Neural progenitor cell (in vitro differentiated cells): ENCODE results near the gene KCNAB1. TPM values are rescaled to one million over a fixed set of nuclear protein-coding genes. Genes with fewer than 3 reads are reported as not detected.

Experiments
- DNase-seq: peaks from one replicate; pipeline ENCODE4 v3.0.0-alpha.2; 2016; ENCODE audit warnings: low spot score
- H2AFZ ChIP-seq: fragments of 200-600 bp; sonication (generic); replicated peaks from 2 replicates; pipeline ENCODE4 v1.6.1; 2016; ENCODE audit warnings: antibody characterized with exemption
- H3F3A ChIP-seq: fragments of 200-600 bp; sonication (generic); 2 replicates; pipeline ENCODE4 v1.6.1; 2016; ENCODE audit warnings: antibody characterized with exemption, low read depth
- H3K27ac ChIP-seq: fragments of 200-600 bp; sonication (generic); 2 replicates; pipeline ENCODE4 v1.5.1; 2016; ENCODE audit warnings: mild to moderate bottlenecking
- H3K27me3 ChIP-seq: fragments of 200-600 bp; sonication (generic); 2 replicates; pipeline ENCODE4 v1.6.1; 2016; ENCODE audit warnings: mild to moderate bottlenecking, moderate library complexity
- H3K36me3 ChIP-seq: fragments of 200-600 bp; sonication (generic); 2 replicates; pipeline ENCODE4 v1.5.1; 2016
- H3K4me1 ChIP-seq: fragments of 200-600 bp; sonication (generic); 2 replicates; pipeline ENCODE4 v1.6.1; 2016; ENCODE audit warnings: mixed run types
- H3K4me2 ChIP-seq: fragments of 200-600 bp; sonication (generic); 2 replicates; pipeline ENCODE4 v1.6.1; 2016
- H3K4me3 ChIP-seq: fragments of 200-600 bp; sonication (generic); 2 replicates; pipeline ENCODE4 v1.5.1; 2016
- H3K79me2 ChIP-seq: fragments of 200-600 bp; sonication (generic); 2 replicates; pipeline ENCODE4 v1.6.1; 2016; ENCODE audit warnings: low read depth
- H3K9ac ChIP-seq: fragments of 200-600 bp; sonication (generic); 2 replicates; pipeline ENCODE4 v1.6.1; 2016
- H3K9me3 ChIP-seq: fragments of 200-600 bp; sonication (generic); 2 replicates; pipeline ENCODE4 v1.5.1; 2016; ENCODE audit warnings: low read depth
- H4K20me1 ChIP-seq: fragments of 200-600 bp; sonication (generic); 2 replicates; pipeline ENCODE4 v1.6.1; 2016; ENCODE audit warnings: low read depth
- H3K27ac Mint-ChIP-seq: 3 replicates; pipeline ENCODE4 v1.8.0; 2021; ENCODE audit warnings: mixed read lengths
- H3K27me3 Mint-ChIP-seq: 2 replicates; pipeline ENCODE4 v1.8.0; 2022; ENCODE audit warnings: low read depth, mild to moderate bottlenecking, inconsistent platforms, moderate library complexity, mixed read lengths; ENCODE audit not compliant: insufficient read depth
- H3K36me3 Mint-ChIP-seq: 3 replicates; pipeline ENCODE4 v1.8.0; 2021; ENCODE audit warnings: mixed read lengths
- H3K4me1 Mint-ChIP-seq: 3 replicates; pipeline ENCODE4 v1.8.0; 2021; ENCODE audit warnings: mixed read lengths
- H3K4me3 Mint-ChIP-seq: 3 replicates; pipeline ENCODE4 v1.8.0; 2021; ENCODE audit warnings: mild to moderate bottlenecking, moderate library complexity, mixed read lengths
- H3K9me3 Mint-ChIP-seq: 3 replicates; pipeline ENCODE4 v1.8.0; 2020; ENCODE audit warnings: mixed read lengths
- EZH2 ChIP-seq: fragments of 200-600 bp; sonication (generic); IDR thresholded peaks from 2 replicates; pipeline ENCODE4 v1.6.1; 2017; ENCODE audit warnings: antibody characterized with exemption, mild to moderate bottlenecking, moderate library complexity
- EZH2phosphoT487 ChIP-seq: fragments of 200-600 bp; sonication (generic); IDR thresholded peaks from 2 replicates; pipeline ENCODE4 v1.6.1; 2017; ENCODE audit warnings: antibody characterized with exemption
- total RNA-seq: library from RNA; depleted of rRNA; stranded (reverse); fragments of >200 nt; gene quantifications from 2 replicates; pipeline ENCODE4 v1.2.3, GENCODE V29; 2015; ENCODE audit warnings: low replicate concordance
- TF ChIP-seq, protein P1 (sequence below): fragments of 200-600 bp; sonication (generic); IDR thresholded peaks from 2 replicates; pipeline ENCODE4 v1.5.1; 2017; ENCODE audit warnings: antibody characterized with exemption, mild to moderate bottlenecking

Gene KCNAB1
- total RNA-seq, 1 donor from 2014 or later: 0.24 TPM

DNA sequence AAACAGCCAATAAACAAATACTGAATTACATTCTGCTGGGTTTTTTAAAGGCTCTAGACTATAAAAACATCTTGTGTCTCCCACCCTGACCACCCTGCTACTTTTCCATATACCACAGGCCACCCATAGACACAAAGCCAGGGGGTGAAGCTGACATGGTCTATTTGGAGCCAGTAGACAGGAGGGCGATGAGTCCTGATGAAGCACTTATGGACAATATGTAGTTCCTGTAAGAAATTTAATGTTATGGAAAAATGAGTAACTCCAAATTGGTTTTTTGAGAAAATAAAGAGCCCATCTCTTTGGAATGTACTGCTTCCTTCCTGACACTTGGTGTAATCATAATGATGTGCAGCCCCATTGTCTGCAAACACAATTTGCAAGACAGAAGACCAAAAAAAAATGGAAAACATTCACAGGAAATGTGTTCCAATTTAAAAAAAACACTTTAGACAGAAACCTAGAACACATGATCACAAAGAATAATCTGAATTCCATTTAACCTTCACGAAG is 422.7 kb downstream of the KCNAB1 start:
- Histone ChIP-seq H3F3A (peaks cover 8% of the 10 kb centered on the region), H4K20me1 (no peaks in the 10 kb centered on the region), H3K4me2 (no peak overlapping the region), H3K9ac (no peak overlapping the region), H3K9me3 (no peaks in the 10 kb centered on the region), H3K4me3 (no peak overlapping the region), H3K79me2 (peaks cover 27% of the 10 kb centered on the region), H3K36me3 (peaks cover 9% of the 10 kb centered on the region), H3K27ac (no peak overlapping the region), H3K4me1 (no peaks in the 10 kb centered on the region), H2AFZ (no peak overlapping the region), H3K27me3 (no peaks in the 10 kb centered on the region)
- Mint-ChIP-seq H3K27me3 (no peaks in the 10 kb centered on the region), H3K27ac (no peak overlapping the region), H3K4me1 (no peaks in the 10 kb centered on the region), H3K9me3 (no peaks in the 10 kb centered on the region), H3K36me3 (peaks cover 24% of the 10 kb centered on the region), H3K4me3 (no peak overlapping the region)
- TF ChIP-seq, protein P1, sequence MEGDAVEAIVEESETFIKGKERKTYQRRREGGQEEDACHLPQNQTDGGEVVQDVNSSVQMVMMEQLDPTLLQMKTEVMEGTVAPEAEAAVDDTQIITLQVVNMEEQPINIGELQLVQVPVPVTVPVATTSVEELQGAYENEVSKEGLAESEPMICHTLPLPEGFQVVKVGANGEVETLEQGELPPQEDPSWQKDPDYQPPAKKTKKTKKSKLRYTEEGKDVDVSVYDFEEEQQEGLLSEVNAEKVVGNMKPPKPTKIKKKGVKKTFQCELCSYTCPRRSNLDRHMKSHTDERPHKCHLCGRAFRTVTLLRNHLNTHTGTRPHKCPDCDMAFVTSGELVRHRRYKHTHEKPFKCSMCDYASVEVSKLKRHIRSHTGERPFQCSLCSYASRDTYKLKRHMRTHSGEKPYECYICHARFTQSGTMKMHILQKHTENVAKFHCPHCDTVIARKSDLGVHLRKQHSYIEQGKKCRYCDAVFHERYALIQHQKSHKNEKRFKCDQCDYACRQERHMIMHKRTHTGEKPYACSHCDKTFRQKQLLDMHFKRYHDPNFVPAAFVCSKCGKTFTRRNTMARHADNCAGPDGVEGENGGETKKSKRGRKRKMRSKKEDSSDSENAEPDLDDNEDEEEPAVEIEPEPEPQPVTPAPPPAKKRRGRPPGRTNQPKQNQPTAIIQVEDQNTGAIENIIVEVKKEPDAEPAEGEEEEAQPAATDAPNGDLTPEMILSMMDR: no peak
- TF ChIP-seq EZH2 (no peak), EZH2phosphoT487 (no peak)
- no peak for DNase-seq

DNA sequence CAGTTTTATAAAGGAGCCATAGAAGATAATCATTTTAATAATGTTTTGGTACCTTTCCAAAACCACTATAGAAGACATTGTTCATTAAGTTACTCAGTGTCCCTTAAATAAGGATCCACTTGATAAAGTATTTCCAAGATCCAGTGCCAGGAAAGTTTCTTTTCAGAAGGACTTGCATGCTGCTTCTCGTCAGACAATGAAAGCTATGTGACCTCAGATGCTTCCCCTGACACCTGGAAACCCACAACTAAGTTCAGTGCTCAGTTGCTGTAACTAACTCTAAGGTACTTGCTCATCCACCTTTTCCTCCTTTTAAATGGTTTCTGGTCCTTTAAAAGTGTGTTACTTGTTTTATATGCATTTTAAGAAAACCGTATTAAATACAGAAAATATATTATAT is 427.3 kb downstream of the KCNAB1 start:
- Histone ChIP-seq H3K9ac (no peak overlapping the region), H3K4me2 (no peak overlapping the region), H3K36me3 (peaks cover 4% of the 10 kb centered on the region), H3K27ac (no peak overlapping the region), H3F3A (no peaks in the 10 kb centered on the region), H2AFZ (no peak overlapping the region), H4K20me1 (peaks cover 13% of the 10 kb centered on the region), H3K79me2 (peaks cover 73% of the 10 kb centered on the region), H3K4me3 (no peak overlapping the region), H3K4me1 (no peaks in the 10 kb centered on the region), H3K27me3 (no peaks in the 10 kb centered on the region), H3K9me3 (no peaks in the 10 kb centered on the region)
- peaks cover 40% of the 10 kb centered on the region for H3K36me3 Mint-ChIP-seq
- TF ChIP-seq EZH2 (no peak), EZH2phosphoT487 (no peak)
- TF ChIP-seq, protein P1: no peak
- H3K27ac Mint-ChIP-seq: no peak overlapping the region
- H3K27me3 Mint-ChIP-seq: no peaks in the 10 kb centered on the region
- H3K4me3 Mint-ChIP-seq: no peak overlapping the region
- DNase-seq: no peak
- H3K4me1 Mint-ChIP-seq: peaks cover 9% of the 10 kb centered on the region
- no peaks in the 10 kb centered on the region for H3K9me3 Mint-ChIP-seq

DNA sequence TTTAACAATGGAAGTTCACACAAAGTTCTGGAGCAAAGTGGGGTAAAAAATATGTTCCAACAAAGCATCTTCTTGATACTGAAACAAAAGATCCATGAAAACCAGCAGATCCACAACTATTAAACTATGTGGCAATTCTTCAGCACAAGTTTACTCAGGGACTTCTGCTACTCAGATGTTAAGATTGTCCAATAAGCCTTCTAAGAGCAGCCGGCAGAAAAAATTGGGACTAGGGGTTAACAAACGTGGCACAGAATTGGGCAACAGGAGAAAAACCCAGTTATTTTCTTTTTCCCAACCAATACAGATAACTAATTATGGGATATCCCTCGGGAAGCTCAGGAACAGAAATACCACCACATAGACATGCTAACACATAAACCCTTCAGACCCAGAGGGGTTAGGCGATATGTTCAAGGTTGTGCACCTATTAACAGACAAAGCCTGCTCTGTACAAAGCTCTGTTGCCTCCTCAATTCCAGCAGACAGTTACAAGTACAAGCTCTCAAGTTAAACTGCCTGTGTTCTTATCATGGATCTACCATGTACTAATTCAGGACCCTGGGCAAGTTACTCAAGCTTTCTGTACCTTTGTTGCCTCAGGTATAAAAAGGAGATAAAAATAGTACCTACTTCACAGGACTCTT is 427.8 kb downstream of the KCNAB1 start:
- Histone ChIP-seq H3K9ac (no peak overlapping the region), H3K9me3 (no peaks in the 10 kb centered on the region), H3K4me2 (no peak overlapping the region), H3K79me2 (peaks cover 78% of the 10 kb centered on the region), H3F3A (no peaks in the 10 kb centered on the region), H4K20me1 (peaks cover 16% of the 10 kb centered on the region), H2AFZ (no peak overlapping the region), H3K27ac (no peak overlapping the region), H3K27me3 (no peaks in the 10 kb centered on the region), H3K4me3 (no peak overlapping the region), H3K4me1 (peaks cover 1% of the 10 kb centered on the region), H3K36me3 (peaks cover 4% of the 10 kb centered on the region)
- TF ChIP-seq EZH2: no peak
- TF ChIP-seq EZH2phosphoT487: no peak
- TF ChIP-seq, protein P1: no peak
- no peaks in the 10 kb centered on the region for H3K27me3 Mint-ChIP-seq
- no peak overlapping the region for H3K27ac Mint-ChIP-seq
- H3K4me1 Mint-ChIP-seq: peaks cover 14% of the 10 kb centered on the region
- no peak for DNase-seq
- no peak overlapping the region for H3K4me3 Mint-ChIP-seq
- H3K36me3 Mint-ChIP-seq: peaks cover 37% of the 10 kb centered on the region
- H3K9me3 Mint-ChIP-seq: no peaks in the 10 kb centered on the region
